GM23338 (cell line): ENCODE results near the gene TMED9.

Experiments used
- CREB1 ChIP-seq: fragments of 250-450 bp; sonication (Bioruptor Pico); IDR thresholded peaks from 2 replicates; pipeline ENCODE4 v1.5.0; 2020; ENCODE audit warnings: low read depth, mild to moderate bottlenecking, moderate library complexity
- EZH2 ChIP-seq: fragments of 200-600 bp; sonication (generic); IDR thresholded peaks from one replicate; pipeline ENCODE4 v1.8.0; 2017; ENCODE audit warnings: antibody characterized with exemption, mild to moderate bottlenecking, low read depth; ENCODE audit not compliant: unreplicated experiment
- EZH2phosphoT487 ChIP-seq: fragments of 200-600 bp; sonication (generic); IDR thresholded peaks from one replicate; pipeline ENCODE4 v1.8.1; 2018; ENCODE audit warnings: antibody characterized with exemption; ENCODE audit not compliant: unreplicated experiment
- JUNB ChIP-seq: IDR thresholded peaks from one replicate; pipeline ENCODE4 v1.6.1; 2016; ENCODE audit warnings: antibody characterized with exemption; ENCODE audit not compliant: unreplicated experiment
- NANOG ChIP-seq: IDR thresholded peaks from 2 replicates; pipeline ENCODE4 v1.6.1; 2016; ENCODE audit warnings: antibody characterized with exemption, borderline replicate concordance
- POLR2AphosphoS5 ChIP-seq: IDR thresholded peaks from 2 replicates; pipeline ENCODE4 v1.6.1; 2016; ENCODE audit warnings: antibody characterized with exemption, low read depth
- STAT1 ChIP-seq: IDR thresholded peaks from one replicate; pipeline ENCODE4 v1.6.1; 2016; ENCODE audit warnings: antibody characterized with exemption; ENCODE audit not compliant: unreplicated experiment
- ZNF114 ChIP-seq: fragments of 250-450 bp; sonication (Bioruptor Pico); IDR thresholded peaks from 2 replicates; pipeline ENCODE4 v1.5.0; 2020; ENCODE audit warnings: mild to moderate bottlenecking, moderate library complexity
- ZNF462 ChIP-seq: fragments of 250-450 bp; sonication (Bioruptor Pico); IDR thresholded peaks from 2 replicates; pipeline ENCODE4 v1.5.0; 2020; ENCODE audit warnings: mild to moderate bottlenecking, moderate library complexity
- TF ChIP-seq, protein P1 (sequence below), 2 experiments: fragments of 200-600 bp in 1 of 2; sonication (generic) in 1 of 2; conservative IDR thresholded peaks; 2 replicates each; pipeline versions ENCODE4 v1.5.1 to v1.6.1; 2016 to 2017; ENCODE audit warnings: antibody characterized with exemption in 2 of 2, low read depth in 2 of 2, mild to moderate bottlenecking in 2 of 2, moderate library complexity in 1 of 2
- TF ChIP-seq, protein P2 (sequence below): IDR thresholded peaks from one replicate; pipeline ENCODE4 v1.6.1; 2018; ENCODE audit warnings: antibody characterized with exemption; ENCODE audit not compliant: unreplicated experiment
- TF ChIP-seq, protein P3 (sequence below): IDR thresholded peaks from 2 replicates; pipeline ENCODE4 v1.6.1; 2016; ENCODE audit warnings: antibody characterized with exemption

- TF ChIP-seq POLR2AphosphoS5 (no peak), JUNB (no peak), EZH2 (no peak), ZNF114 (CRISPR knock-in tag) (no peak), EZH2phosphoT487 (no peak), STAT1 (no peak), NANOG (no peak), CREB1 (no peak), ZNF462 (CRISPR knock-in tag) (no peak)
- TF ChIP-seq, protein P1, sequence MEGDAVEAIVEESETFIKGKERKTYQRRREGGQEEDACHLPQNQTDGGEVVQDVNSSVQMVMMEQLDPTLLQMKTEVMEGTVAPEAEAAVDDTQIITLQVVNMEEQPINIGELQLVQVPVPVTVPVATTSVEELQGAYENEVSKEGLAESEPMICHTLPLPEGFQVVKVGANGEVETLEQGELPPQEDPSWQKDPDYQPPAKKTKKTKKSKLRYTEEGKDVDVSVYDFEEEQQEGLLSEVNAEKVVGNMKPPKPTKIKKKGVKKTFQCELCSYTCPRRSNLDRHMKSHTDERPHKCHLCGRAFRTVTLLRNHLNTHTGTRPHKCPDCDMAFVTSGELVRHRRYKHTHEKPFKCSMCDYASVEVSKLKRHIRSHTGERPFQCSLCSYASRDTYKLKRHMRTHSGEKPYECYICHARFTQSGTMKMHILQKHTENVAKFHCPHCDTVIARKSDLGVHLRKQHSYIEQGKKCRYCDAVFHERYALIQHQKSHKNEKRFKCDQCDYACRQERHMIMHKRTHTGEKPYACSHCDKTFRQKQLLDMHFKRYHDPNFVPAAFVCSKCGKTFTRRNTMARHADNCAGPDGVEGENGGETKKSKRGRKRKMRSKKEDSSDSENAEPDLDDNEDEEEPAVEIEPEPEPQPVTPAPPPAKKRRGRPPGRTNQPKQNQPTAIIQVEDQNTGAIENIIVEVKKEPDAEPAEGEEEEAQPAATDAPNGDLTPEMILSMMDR (conservative IDR thresholded peaks at IDR 0.05; ENCODE audit: low read depth in 2 of 2), result no peak
- TF ChIP-seq, protein P2, sequence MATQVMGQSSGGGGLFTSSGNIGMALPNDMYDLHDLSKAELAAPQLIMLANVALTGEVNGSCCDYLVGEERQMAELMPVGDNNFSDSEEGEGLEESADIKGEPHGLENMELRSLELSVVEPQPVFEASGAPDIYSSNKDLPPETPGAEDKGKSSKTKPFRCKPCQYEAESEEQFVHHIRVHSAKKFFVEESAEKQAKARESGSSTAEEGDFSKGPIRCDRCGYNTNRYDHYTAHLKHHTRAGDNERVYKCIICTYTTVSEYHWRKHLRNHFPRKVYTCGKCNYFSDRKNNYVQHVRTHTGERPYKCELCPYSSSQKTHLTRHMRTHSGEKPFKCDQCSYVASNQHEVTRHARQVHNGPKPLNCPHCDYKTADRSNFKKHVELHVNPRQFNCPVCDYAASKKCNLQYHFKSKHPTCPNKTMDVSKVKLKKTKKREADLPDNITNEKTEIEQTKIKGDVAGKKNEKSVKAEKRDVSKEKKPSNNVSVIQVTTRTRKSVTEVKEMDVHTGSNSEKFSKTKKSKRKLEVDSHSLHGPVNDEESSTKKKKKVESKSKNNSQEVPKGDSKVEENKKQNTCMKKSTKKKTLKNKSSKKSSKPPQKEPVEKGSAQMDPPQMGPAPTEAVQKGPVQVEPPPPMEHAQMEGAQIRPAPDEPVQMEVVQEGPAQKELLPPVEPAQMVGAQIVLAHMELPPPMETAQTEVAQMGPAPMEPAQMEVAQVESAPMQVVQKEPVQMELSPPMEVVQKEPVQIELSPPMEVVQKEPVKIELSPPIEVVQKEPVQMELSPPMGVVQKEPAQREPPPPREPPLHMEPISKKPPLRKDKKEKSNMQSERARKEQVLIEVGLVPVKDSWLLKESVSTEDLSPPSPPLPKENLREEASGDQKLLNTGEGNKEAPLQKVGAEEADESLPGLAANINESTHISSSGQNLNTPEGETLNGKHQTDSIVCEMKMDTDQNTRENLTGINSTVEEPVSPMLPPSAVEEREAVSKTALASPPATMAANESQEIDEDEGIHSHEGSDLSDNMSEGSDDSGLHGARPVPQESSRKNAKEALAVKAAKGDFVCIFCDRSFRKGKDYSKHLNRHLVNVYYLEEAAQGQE, result no peak
- TF ChIP-seq, protein P3, sequence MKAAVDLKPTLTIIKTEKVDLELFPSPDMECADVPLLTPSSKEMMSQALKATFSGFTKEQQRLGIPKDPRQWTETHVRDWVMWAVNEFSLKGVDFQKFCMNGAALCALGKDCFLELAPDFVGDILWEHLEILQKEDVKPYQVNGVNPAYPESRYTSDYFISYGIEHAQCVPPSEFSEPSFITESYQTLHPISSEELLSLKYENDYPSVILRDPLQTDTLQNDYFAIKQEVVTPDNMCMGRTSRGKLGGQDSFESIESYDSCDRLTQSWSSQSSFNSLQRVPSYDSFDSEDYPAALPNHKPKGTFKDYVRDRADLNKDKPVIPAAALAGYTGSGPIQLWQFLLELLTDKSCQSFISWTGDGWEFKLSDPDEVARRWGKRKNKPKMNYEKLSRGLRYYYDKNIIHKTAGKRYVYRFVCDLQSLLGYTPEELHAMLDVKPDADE, result no peak
Observed at GRCh38 chr5:177568326-177568725, 23.7 kb upstream of the TMED9 start.
